Dermis blood vessel endothelial cell (primary cell): Measurements from ENCODE around the gene NEDD9. TPM values are rescaled to one million over a fixed set of nuclear protein-coding genes. Genes with fewer than 3 reads are reported as not detected.

ENCODE experiments used
- DNase-seq: peaks from one replicate; pipeline ENCODE4 v3.0.0; 2010
- total RNA-seq: library from RNA; depleted of rRNA; stranded (reverse); fragments of >200 nt; gene quantifications from 2 replicates; pipeline ENCODE4 v1.2.3, GENCODE V29; 2014

NEDD9 gene
- total RNA-seq, 1 donor from 2014 or later: 158 TPM

DNA sequence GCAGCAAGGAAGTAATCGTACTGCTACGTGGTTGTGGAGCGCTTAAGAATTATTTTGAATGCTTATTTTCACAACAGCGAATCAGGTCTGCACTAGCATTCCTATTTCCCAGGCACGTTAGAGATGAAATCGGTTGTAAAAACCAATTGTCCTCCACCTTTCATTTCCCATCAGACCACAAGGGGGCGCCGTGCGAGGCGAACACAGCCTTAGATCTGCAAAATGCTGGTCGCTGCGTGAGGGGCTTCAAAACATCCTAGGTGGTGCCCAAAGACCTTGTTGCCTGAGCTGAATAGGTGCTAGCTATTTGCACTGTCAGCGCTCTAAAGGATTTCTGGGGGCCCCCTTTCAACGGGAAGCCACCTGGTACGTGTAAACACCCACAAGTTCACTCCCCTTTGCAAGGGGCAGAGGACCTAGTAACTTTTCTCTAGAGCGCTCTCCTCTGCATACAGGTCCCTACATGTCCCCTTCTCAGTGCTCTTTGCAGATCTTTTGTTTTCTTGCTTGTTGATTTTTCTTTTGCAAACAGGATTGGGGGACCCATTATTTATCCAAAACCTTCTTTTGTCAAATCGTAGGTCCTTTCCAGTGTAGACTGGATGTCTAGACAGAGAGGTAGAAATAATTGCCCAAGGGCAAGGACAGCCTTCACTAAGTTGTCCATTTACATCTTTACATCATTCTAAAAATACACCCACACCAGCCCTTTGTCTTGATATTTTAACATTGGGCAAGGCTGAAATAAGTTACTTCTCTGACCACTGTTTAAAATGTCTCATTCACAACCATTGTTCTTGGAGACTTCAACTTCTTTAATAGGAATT, 59.8 kb downstream of the NEDD9 start:
- DNase-seq: peak; percentile 80

DNA sequence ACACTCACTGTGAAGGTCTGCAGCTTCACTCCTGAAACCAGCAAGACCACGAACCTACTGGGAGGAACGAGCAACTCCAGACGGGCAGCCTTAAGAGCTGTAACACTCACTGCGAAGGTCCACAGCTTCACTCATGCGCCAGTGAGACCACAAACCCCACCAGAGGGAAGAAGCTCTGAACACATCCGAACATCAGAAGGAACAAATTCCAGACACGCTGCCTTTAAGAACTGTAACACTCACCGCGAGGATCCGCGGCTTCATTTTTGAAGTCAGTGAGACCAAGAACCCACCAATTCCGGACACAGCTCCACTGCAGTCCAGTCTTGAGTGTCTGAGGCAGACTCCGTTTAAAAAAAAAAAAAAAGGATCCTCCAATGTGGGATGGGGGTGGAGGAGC, 60.5 kb downstream of the NEDD9 start:
- no peak for DNase-seq

DNA sequence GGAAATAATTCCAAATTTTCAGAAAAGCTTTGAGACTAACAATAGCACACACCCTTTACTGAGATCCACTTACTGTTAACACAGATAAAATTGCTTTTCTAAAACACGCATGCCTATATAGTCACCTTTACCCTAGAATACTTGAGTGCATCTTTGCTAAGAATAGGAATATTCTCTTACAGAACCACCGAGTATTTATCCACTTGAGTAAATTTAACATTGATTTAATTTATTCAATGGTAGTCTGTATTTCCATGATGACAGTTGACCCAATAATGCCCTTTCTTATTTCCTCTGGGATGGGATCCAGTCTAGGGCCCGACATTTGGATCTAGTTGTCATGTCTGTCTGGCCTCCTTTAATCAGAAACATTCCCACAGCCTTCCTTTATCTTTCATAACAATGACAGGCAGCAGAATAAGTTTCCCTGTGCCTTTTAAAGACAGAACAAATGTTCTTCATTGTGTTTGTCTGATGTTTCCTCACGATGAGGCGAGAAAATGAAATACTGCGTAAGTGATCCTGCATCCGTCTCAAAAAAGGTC, 64.3 kb downstream of the NEDD9 start:
- no peak for DNase-seq

- DNase-seq: no peak
Measured at GRCh38 chr6:11166948-11167347, 65.5 kb downstream of the NEDD9 start.

GRCh38 chr6:11164717-11165646, 67.5 kb downstream of the NEDD9 start:
- no peak for DNase-seq

DNA sequence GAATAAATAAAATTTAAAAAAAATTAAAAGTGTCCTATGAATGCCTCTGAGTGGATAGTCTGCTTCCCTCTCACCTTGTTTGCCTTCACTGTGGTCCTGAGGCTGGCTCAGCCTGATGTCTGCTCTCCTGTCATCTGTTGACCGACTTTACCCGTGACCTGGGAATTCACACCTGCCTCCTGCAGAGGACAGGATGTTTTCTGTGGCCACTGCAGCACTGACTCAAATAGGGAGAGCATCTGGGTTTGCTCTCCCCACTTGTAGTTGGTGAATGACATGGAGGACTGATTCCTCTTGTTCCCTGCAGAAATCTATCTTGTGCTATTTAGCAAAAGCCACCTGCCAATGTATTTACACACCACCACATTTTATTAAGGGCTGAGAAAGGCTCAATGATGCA, 68.5 kb downstream of the NEDD9 start:
- DNase-seq: no peak

GRCh38 chr6:11162262-11162661, 70.2 kb downstream of the NEDD9 start:
- DNase-seq: no peak

DNA sequence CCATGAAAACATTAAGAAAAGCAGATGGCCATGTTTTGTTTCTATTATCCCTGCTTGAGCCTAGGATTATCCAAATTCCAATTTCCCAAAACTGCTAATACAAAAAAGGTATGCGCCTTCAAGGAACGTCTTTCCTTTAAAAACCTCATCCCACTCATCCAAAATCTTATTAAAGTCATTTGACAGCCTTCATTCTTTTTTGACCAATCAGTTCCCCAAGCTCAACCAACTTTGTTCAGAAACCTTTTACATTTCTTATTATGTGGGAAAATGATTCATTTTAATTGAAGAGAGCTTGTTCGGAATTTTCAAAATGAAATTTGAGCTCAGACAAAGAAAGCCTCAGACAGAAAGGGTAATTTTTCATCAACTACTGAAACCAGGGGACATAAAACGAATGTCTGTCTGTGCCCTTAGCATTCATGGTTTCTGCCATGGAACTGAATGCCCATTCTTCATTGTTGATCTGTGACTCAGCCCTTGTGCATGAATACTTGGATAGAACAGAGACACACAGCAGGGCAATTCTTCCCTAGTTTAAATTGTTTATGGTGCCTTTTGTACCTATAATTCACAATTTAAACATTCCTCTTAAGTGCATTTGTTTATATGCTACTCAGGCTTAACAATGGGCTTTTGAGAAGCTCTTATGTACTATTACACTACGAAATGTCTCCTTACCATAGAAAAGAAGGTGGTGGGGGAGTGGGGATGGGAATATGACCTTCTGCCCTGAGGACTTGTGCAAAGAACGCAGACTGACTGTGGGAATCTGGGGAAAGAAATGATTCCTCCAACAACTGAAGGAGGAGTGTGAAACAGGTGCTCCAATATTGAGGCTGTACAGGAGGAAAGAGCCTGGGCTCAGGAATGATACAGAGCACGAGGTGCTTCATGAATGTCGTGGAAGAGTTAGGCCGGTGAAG, 71.2 kb downstream of the NEDD9 start:
- peak; percentile 37 for DNase-seq

DNA sequence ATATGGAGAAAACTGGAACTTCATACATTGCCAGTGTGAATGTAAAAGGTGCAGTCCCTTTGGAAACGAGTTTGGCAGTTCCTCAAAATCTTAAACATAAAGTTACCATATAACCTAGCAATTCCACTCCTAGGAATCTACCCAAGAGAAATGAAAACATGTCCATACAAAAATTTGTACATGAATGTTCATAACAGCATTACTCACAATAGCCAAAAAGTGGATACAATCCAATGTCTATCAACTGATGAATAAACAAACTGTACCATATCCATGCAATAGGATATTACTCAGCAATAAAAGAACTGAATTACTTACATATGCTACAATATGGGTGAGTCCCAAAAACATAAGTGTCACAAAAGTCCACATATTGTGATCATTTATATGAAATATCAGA, 72.3 kb downstream of the NEDD9 start:
- no peak for DNase-seq

DNA sequence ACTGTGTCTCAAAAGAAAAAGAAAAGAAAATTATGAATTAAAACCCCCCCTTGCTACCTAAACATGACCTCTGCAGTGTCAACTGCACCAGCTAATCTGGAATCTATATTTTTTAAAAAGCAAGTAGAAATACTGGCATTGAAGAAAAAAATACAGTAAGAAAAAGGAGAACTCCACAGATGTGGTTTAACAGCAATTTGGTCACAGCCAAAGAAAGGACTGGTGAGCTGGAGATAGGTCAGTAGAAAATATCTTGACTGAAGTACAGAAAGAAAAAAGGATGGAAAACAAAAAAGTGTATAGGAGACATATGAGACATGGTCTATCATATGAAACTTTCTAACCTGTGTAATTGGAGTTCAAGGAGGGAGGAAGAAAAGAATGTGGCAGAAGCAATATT, 76.9 kb downstream of the NEDD9 start:
- DNase-seq: no peak

GRCh38 chr6:11153447-11153846, 79.0 kb downstream of the NEDD9 start:
- DNase-seq: no peak

DNA sequence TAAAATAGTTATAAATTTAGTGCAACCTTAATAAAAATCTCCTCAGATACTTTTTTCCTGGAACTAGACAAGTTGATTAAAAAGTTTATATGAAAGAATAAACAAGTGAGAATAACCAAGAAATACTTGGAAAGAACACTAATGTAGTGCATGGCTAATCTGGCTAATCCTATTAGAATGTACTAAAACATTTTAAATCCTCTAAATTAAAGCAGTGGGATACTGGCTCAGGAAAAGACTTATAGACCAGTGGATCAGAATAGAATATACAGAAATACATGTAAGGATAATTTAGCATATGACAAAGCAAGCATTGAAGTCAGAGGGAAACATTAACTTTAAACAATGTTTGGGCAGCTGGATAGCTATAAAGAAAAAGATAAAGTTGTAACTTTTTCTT, 79.9 kb downstream of the NEDD9 start:
- no peak for DNase-seq

DNA sequence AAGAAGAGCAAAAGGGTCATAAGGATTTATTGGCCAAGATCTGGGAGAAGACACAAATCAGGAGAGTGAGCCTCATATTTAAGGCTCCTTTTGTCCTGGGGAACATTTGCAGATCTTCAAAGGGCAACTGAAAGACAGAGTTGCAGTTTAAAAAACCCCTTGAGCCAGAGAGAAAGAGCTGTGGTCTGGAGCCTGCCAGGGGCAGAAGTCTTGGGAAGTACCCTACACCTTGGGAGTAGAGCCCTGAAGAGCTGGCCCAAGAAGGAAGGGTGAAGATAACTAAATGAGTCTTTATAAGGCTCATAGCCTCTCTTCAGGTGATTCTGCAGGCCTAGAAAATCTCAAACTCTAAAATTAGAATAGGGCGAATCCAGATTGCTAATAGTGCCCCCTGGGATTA, 81.0 kb downstream of the NEDD9 start:
- DNase-seq: no peak

DNA sequence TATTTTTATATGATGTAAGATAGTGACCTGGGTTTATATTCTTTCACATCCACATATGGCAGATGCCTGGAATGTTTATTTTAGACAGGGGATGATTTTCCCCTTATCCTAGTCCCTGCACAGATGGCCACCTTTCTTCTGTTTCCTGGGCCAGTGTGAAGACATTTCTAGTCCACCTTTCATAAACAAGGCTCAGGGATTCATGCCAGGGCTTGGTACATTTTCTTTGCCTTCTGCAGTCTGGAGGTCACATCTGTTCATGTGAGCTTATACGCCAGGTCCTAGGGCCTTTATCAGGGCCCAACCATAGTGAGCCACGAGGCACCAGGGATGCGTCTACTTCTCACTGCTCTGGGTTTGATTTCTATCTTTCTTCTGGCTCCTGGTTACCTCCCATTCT, 82.9 kb downstream of the NEDD9 start:
- no peak for DNase-seq

DNA sequence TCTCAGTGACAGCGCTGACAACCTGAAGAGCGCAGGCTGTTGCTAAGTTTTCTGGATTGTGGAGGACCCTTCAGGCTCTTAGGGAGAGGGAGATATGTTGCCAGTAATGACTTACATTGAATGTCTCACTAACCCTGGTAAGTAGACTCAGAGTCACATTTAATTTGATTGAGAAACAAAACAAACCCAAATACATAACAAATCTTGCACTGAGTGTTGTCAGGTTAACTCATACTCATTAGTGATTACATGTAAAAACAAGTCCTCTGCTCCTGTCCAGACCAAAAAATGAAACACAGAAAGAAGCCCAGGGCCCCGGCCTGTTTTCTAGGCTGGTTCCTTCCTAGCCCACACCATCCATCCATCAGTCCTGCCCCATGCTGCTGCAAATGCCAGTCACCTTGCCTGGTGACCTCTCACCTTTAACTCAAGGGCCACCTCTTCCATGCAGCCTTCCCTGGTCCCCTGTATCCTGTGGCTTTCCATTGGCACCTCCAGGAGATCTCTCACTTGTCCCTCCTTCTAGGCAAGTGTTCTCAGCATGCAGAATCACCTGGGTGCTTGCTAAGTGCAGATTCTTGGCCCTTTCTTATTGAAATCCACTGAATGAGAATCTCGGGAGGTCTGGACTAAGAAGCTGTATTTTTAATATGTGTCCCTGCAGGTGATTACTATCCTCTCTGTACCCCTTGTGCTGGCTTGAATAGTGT, 86.2 kb downstream of the NEDD9 start:
- no peak for DNase-seq

DNA sequence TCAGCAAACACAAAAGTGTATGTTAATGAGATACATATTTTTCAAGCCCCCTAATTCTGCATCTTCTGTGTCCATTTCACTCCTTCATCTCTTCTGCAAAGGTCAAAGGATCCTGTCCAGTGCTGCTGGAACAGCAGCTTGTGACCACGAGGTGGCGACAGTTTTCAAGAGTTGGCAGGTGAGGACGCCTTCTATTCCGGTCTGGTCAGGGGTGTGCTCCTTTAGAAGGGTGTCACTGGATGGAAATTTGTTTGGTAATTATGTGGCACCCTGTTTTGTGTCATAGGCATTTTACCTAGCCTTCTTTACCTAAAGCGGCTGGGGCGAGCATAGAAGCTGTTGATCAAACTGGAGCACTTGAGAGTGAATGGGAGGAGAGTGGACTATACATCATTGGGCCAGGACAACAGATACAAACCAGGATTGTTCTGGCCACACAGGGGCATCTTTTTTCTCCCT, 88.0 kb downstream of the NEDD9 start:
- DNase-seq: peak; percentile 87

DNA sequence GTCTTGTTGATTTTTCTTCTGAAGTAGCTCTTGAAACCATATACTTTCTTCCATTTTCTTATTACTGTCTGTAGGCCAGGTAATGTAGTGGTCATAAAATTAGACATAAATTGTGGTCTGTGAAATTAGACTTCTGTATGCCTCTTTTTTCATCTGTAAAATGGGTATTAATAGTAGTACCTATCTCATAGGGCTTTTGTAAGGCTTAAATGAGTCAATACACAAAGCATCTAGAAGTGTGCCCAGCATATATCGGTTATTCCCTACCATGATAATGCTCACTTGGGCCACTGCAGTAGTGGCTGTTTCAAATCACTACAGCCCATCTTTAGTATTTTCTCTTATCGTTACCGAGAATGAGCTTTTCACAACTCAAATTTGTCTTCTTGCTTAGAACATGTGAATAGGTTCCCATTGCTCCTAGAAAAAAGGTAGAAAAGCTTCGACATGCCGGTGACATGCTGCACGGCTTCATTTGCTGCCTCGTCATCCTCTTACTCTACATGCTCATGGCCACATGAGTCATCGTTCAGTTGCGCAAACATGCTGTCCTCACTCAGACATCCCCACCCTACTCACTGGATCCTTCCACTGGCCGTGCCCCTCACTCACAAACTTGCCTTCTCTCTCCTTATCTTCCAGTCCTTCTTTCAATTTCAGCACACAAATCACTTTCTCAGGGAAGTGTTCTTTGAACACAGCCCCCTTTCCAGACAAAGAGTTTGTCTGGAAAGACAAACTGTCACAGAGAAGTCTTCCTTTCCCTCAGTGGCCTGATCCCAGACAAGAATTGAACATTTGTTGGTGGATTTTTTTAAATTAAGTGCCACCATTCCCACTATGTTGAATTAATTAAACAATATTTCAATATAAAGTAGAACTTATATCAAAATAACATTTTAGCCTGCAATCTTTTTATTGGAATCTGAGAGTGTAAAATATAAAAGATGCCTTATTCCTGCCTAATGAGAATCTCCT, 88.8 kb downstream of the NEDD9 start:
- DNase-seq: peak; percentile 55

- DNase-seq: no peak
Measured at GRCh38 chr6:11142296-11143027, 90.0 kb downstream of the NEDD9 start.

DNA sequence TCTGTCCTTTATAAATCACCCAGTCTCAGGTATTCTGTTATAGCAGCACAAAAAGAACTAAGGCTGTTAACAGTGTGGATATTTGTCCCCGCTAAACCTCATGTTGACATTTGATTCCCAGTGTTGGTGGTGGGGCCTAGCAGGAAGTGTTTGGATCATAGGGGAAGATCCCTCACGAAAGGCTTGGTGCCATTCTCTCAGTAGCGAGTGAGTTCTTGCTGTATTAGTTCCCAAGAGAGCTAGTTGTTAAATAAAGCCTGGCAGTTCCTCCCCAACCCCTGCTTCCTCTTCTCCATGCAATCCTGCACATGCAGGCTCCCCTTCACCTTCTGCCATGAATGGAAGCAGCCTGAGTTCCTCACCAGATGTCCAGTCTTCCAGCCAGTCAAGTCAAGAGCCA, 91.2 kb downstream of the NEDD9 start:
- no peak for DNase-seq

GRCh38 chr6:11140056-11140455, 92.4 kb downstream of the NEDD9 start:
- DNase-seq: no peak
